ENCODE measurements around the gene RTN4R. TPM values are rescaled to one million over a fixed set of nuclear protein-coding genes. Genes with fewer than 3 reads are reported as not detected.

The RTN4R gene
- total RNA-seq, 1 donor from 2014 or later, result 0.43 TPM

DNA sequence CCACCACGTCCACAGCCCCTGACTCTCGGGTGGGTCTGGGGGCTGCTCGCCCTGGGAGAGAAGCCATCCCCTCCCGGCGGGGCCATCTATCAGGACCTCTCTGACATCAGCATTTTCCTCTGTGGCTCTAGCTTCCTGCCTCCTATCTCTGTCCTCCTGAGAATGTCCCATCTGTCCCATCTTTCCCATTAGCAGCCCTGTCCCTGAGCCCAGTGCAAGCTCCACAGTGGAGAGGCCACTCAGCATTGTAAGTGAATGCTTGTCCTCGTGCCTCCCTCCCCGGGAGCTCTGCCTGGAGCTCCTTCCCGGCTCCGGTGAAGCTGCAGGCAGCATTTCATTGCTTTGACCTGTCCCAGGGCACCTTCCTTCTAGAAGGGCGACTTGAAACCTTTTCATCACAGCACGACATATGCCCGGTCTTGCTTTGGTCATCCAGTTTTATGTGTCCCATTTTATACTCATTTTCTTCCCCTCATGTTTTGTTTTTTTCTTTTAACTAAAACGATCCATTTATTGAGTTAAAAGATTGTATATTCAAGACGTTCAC lies 49.7 kb downstream of the RTN4R start:
- no peak overlapping the region for H3K27ac ChIP-seq
- intact Hi-C loops (cut with DNase I), result no loop called here

DNA sequence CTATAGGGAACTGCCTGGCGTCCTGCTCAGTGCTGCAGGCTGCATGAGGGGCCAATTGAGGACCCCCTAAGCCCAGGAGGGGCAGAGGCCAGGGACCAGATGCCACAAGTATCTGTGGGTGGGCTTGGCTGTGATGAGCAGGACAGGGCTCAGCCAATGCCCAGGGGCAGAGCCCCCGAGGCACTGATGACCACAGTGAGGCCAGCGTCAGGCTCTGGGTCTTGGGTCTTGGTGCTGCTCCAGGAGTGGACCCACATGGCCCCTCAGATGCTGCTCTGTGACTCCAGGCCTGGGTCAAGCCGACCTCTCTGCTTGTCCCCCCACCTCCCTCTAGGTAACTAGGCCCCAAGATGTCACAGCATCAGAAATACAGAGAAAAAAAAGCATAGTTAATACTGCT lies 50.6 kb downstream of the RTN4R start:
- peaks cover 2 to 23% of the 10 kb centered on the region in 2 donors for H3K4me1 ChIP-seq
- no peaks in the 10 kb centered on the region for H3K36me3 ChIP-seq
- no peak overlapping the region for H3K27ac ChIP-seq
- no peaks in the 10 kb centered on the region for H3K9me3 ChIP-seq
- no peak overlapping the region for H3K4me3 ChIP-seq
- H3K27me3 ChIP-seq, result no peaks in the 10 kb centered on the region
- intact Hi-C loops (cut with DNase I), result no loop called here
- TF ChIP-seq, protein P1, sequence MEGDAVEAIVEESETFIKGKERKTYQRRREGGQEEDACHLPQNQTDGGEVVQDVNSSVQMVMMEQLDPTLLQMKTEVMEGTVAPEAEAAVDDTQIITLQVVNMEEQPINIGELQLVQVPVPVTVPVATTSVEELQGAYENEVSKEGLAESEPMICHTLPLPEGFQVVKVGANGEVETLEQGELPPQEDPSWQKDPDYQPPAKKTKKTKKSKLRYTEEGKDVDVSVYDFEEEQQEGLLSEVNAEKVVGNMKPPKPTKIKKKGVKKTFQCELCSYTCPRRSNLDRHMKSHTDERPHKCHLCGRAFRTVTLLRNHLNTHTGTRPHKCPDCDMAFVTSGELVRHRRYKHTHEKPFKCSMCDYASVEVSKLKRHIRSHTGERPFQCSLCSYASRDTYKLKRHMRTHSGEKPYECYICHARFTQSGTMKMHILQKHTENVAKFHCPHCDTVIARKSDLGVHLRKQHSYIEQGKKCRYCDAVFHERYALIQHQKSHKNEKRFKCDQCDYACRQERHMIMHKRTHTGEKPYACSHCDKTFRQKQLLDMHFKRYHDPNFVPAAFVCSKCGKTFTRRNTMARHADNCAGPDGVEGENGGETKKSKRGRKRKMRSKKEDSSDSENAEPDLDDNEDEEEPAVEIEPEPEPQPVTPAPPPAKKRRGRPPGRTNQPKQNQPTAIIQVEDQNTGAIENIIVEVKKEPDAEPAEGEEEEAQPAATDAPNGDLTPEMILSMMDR (IDR thresholded peaks at IDR 0.05), result no peak
- no peak for DNase-seq (ENCODE audit: low spot score in 2 of 2)

More for the DNA sequence above, 49.7 kb downstream of the RTN4R start:
- DNase-seq (ENCODE audit: low spot score in 2 of 2), result no peak
- Histone ChIP-seq H3K27me3 (no peaks in the 10 kb centered on the region), H3K36me3 (no peaks in the 10 kb centered on the region), H3K4me1 (peaks cover 8 to 23% of the 10 kb centered on the region in 2 donors), H3K9me3 (no peaks in the 10 kb centered on the region), H3K4me3 (no peak overlapping the region)
- TF ChIP-seq, protein P1 (IDR thresholded peaks at IDR 0.05), result no peak

DNA sequence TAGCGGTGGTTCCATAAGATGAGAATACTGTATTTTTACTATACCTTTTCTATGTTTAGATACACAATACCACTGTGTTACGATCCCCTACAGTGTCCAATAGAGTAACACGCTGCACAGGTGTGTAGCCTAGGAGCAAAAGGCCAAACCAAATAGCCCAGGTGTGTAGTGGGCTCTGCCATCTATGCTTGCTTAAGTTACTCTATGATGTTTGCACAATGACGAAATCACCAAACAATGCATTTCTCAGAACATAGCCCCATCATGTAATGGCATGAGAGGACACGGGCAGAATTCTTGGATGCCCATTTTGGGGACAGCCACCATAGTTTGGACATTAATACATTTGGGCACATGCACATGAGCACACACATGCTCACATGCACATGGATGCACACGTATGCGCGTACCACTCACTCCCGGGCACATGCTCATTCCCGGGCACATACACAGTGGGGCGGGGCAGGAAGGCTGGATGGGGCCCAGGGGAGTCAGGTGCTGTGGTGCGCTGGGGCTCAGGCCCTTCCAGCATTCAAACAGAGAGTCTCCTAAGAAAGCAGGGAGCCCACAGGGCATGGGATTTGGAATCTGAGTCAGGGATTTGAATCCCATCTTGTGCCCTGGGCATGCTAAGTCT lies 51.1 kb downstream of the RTN4R start:
- intact Hi-C loops (cut with DNase I), result no loop called here
- TF ChIP-seq, protein P1 (IDR thresholded peaks at IDR 0.05), result no peak

DNA sequence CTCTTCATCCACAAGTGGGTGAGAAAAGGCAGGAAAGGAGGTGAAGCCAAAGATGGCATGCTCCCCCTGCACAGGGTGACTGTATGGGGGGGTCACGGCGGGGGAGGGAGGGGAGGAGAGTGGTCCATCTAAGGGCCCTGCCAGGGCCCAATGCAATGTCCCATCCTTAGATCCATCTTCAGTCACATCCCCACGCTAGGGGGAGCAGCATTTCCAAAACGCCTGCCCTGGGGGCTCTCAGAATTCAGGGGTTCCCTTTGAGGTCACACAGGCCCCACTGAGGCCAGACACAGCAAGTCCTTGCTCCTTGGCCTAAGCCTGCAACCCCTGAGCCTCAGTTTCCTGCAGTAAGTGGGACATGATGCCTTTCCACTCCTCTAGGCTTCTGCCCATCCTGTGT lies 52.4 kb downstream of the RTN4R start:
- intact Hi-C loops (cut with DNase I), result no loop called here

More for the DNA sequence above, 51.1 kb downstream of the RTN4R start:
- H3K27ac ChIP-seq, result no peak overlapping the region
- DNase-seq (ENCODE audit: low spot score in 2 of 2), result no peak
- no peaks in the 10 kb centered on the region for H3K27me3 ChIP-seq
- H3K9me3 ChIP-seq, result no peaks in the 10 kb centered on the region
- H3K36me3 ChIP-seq, result no peaks in the 10 kb centered on the region
- peaks cover 2 to 23% of the 10 kb centered on the region in 2 donors for H3K4me1 ChIP-seq
- H3K4me3 ChIP-seq, result no peak overlapping the region

DNA sequence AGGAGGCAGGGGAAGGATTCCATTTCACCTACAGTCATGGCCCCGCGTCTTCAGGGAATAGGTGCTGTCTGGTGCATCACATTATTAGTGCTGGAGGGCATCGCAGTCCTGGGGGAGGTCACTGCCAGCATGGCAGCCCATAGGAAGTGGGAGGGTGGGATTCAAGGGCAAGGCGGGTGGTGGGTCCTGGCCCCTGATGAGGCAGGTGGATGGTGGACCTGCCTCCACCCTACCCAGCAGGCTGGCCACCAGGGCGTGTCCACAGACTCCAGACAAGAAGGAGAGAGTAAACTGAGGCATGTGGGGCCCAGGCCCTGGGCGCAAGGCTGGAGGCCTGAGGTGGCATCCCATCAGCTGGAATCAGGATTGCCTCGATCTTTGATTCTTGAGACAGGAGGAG lies 53.3 kb downstream of the RTN4R start:
- no peaks in the 10 kb centered on the region for H3K27me3 ChIP-seq
- TF ChIP-seq, protein P1 (IDR thresholded peaks at IDR 0.05), result no peak

More for the DNA sequence above, 52.4 kb downstream of the RTN4R start:
- H3K4me3 ChIP-seq, result no peak overlapping the region
- no peaks in the 10 kb centered on the region for H3K36me3 ChIP-seq
- H3K27me3 ChIP-seq, result no peaks in the 10 kb centered on the region
- no peak for DNase-seq (ENCODE audit: low spot score in 2 of 2)
- no peaks in the 10 kb centered on the region for H3K9me3 ChIP-seq
- TF ChIP-seq, protein P1 (IDR thresholded peaks at IDR 0.05), result no peak
- peaks cover 10 to 33% of the 10 kb centered on the region in 2 donors for H3K4me1 ChIP-seq
- H3K27ac ChIP-seq, result no peak overlapping the region

More for the DNA sequence above, 53.3 kb downstream of the RTN4R start:
- DNase-seq (ENCODE audit: low spot score in 2 of 2), result no peak
- no peak overlapping the region for H3K27ac ChIP-seq
- no peaks in the 10 kb centered on the region for H3K36me3 ChIP-seq
- intact Hi-C loops (cut with DNase I), result loop anchor here (5.0 kb wide), 1 partner anchor 52 kb away; the partner anchor contains the start of gene RTN4R
- no peak overlapping the region for H3K4me3 ChIP-seq
- H3K4me1 ChIP-seq, result peaks cover 10 to 41% of the 10 kb centered on the region in 2 donors
- no peaks in the 10 kb centered on the region for H3K9me3 ChIP-seq

Measured in ascending aorta (tissue), 2 donors.